HepG2 (cell line): ENCODE measurements around the gene PLOD2. TPM values are rescaled to one million over a fixed set of nuclear protein-coding genes. Genes with fewer than 3 reads are reported as not detected.

Experiments used
- ATAC-seq: fragments of 200-7000 bp; cut with Tn5 transposase; 3 replicates; pipeline ENCODE4 v1.9.1; 2020; ENCODE audit warnings: mild to moderate bottlenecking, moderate library complexity
- BruUV-seq: library from RNA; stranded (reverse); fragments of 400-500 nt; replicated peaks from 2 replicates; lab custom pipeline; 2021; lab: Mats Ljungman, UMichigan
- CTCF ChIA-PET: fragments of 300-600 bp; formaldehyde crosslinking; extraction: SDS; loops from one replicate; lab custom pipeline; 2021; ENCODE audit warnings: low total read pairs, inconsistent platforms, low intra/inter-chr PET ratio; lab: Yijun Ruan, JAX
- POLR2A ChIA-PET: fragments of 350-600 bp; sonication (Branson Sonifier 250); formaldehyde crosslinking; loops from one replicate; lab custom pipeline; 2020; ENCODE audit warnings: antibody characterized with exemption, inconsistent platforms; lab: Yijun Ruan, JAX
- DNase-seq: peaks from one replicate; pipeline ENCODE4 v3.0.0-alpha.2; 2015; ENCODE audit warnings: low spot score
- FAIRE-seq: peaks from 3 replicates; lab custom pipeline; 2011; peaks lifted over from hg19 to GRCh38; lab: Jason Lieb, UNC
- H2AFZ ChIP-seq: one replicate; pipeline ENCODE4 v1.6.1; 2011; ENCODE audit warnings: low read length, inconsistent platforms
- H3K27ac ChIP-seq: fragments of 300-600 bp; 3 replicates; pipeline ENCODE4 v1.8.0; 2011; ENCODE audit warnings: mixed run types, mild to moderate bottlenecking, mixed read lengths, low read length, inconsistent platforms; ENCODE audit not compliant: insufficient read depth; ENCODE audit errors: extremely low read length
- H3K27me3 ChIP-seq, 2 experiments: fragments of 200-600 bp in 1 of 2; 2 replicates in 1 of 2; 3 replicates in 1 of 2; pipeline versions ENCODE4 v1.6.0 to v1.8.0; 2011; ENCODE audit warnings: low read length in 2 of 2, mild to moderate bottlenecking in 2 of 2, moderate library complexity in 2 of 2, inconsistent platforms in 1 of 2; ENCODE audit not compliant: insufficient read depth in 2 of 2, control insufficient read depth in 1 of 2
- H3K36me3 ChIP-seq, 2 experiments: fragments of 200-600 bp in 1 of 2; replicated peaks in 1 of 2; 2 replicates in 1 of 2; 3 replicates in 1 of 2; pipeline versions ENCODE4 v1.5.1 to v1.8.0; 2011; ENCODE audit warnings: low read length in 2 of 2, inconsistent platforms in 1 of 2; ENCODE audit not compliant: insufficient read depth in 2 of 2, control insufficient read depth in 1 of 2
- H3K4me1 ChIP-seq: 2 replicates; pipeline ENCODE4 v1.5.1; 2012; ENCODE audit warnings: low read length, inconsistent platforms; ENCODE audit not compliant: insufficient read depth
- H3K4me2 ChIP-seq: 2 replicates; pipeline ENCODE4 v1.6.0; 2011; ENCODE audit warnings: low read depth, low read length, inconsistent platforms
- H3K4me3 ChIP-seq, 3 experiments: fragments of 200-600 bp in 1 of 3; sonication (generic), shearing (Covaris generic) in 1 of 3; replicated peaks in 1 of 3; 2 replicates each; pipeline ENCODE4 v1.5.1; 2011 to 2016; ENCODE audit warnings: low read length in 3 of 3, inconsistent platforms in 2 of 3, low read depth in 2 of 3, mild to moderate bottlenecking in 2 of 3, control low read depth in 1 of 3, mixed read lengths in 1 of 3; ENCODE audit not compliant: insufficient read depth in 1 of 3
- H3K79me2 ChIP-seq: one replicate; pipeline ENCODE4 v1.6.1; 2011; ENCODE audit warnings: low read length, inconsistent platforms; ENCODE audit not compliant: insufficient read depth
- H3K9ac ChIP-seq: 2 replicates; pipeline ENCODE4 v1.6.0; 2011; ENCODE audit warnings: mild to moderate bottlenecking, low read depth, low read length, inconsistent platforms; ENCODE audit not compliant: insufficient read depth
- H3K9me3 ChIP-seq: 2 replicates; pipeline ENCODE4 v1.5.1; 2012; ENCODE audit warnings: mild to moderate bottlenecking, low read length
- H4K20me1 ChIP-seq: 2 replicates; pipeline ENCODE4 v1.6.0; 2011; ENCODE audit warnings: inconsistent platforms, mild to moderate bottlenecking, low read length, moderate library complexity; ENCODE audit not compliant: insufficient read depth
- HMGA1 ChIP-seq: sonication (generic); formaldehyde crosslinking; conservative IDR thresholded peaks from 2 replicates; pipeline ENCODE4 v1.4.0; 2020; ENCODE audit warnings: missing genetic modification reagents
- HNF1B ChIP-seq: sonication (generic); formaldehyde crosslinking; IDR thresholded peaks from 2 replicates; pipeline ENCODE4 v1.5.1; 2020; ENCODE audit warnings: mild to moderate bottlenecking, moderate library complexity, missing genetic modification reagents
- NBN ChIP-seq: fragments of 450-650 bp; conservative IDR thresholded peaks from 2 replicates; pipeline ENCODE4 v1.6.1; 2017
- ONECUT2 ChIP-seq: sonication (generic); formaldehyde crosslinking; IDR thresholded peaks from 2 replicates; pipeline ENCODE4 v1.4.0; 2020; ENCODE audit warnings: missing genetic modification reagents
- THAP11 ChIP-seq: IDR thresholded peaks from 2 replicates; pipeline ENCODE4 v1.6.1; 2016; ENCODE audit warnings: missing biosample characterization, missing genetic modification reagents
- ZBTB44 ChIP-seq: sonication (generic); formaldehyde crosslinking; IDR thresholded peaks from 2 replicates; pipeline ENCODE4 v1.4.0; 2020; ENCODE audit warnings: missing genetic modification reagents
- ZC3H4 ChIP-seq: sonication (generic); formaldehyde crosslinking; IDR thresholded peaks from 2 replicates; pipeline ENCODE4 v1.4.0; 2020; ENCODE audit warnings: missing genetic modification reagents, borderline replicate concordance
- ZFP36L1 ChIP-seq: sonication (generic); formaldehyde crosslinking; IDR thresholded peaks from 2 replicates; pipeline ENCODE4 v1.8.0; 2022; ENCODE audit warnings: mild to moderate bottlenecking, missing genetic modification reagents, moderate library complexity
- ZFP41 ChIP-seq: sonication (generic); formaldehyde crosslinking; IDR thresholded peaks from 2 replicates; pipeline ENCODE4 v1.4.0; 2020; ENCODE audit warnings: mild to moderate bottlenecking, missing genetic modification reagents, borderline replicate concordance
- ZNF17 ChIP-seq: sonication (generic); formaldehyde crosslinking; IDR thresholded peaks from 2 replicates; pipeline ENCODE4 v1.5.0; 2020; ENCODE audit warnings: mild to moderate bottlenecking, missing genetic modification reagents
- ZNF230 ChIP-seq: sonication (generic); formaldehyde crosslinking; IDR thresholded peaks from 2 replicates; pipeline ENCODE4 v1.4.0; 2020; ENCODE audit warnings: mild to moderate bottlenecking, missing genetic modification reagents
- ZNF777 ChIP-seq: sonication (generic); formaldehyde crosslinking; IDR thresholded peaks from 2 replicates; pipeline ENCODE4 v1.4.0; 2020; ENCODE audit warnings: missing genetic modification reagents
- ZNF878 ChIP-seq: sonication (generic); formaldehyde crosslinking; IDR thresholded peaks from 2 replicates; pipeline ENCODE4 v1.8.1; 2023; ENCODE audit warnings: mild to moderate bottlenecking, missing genetic modification reagents, moderate library complexity
- ZSCAN31 ChIP-seq: sonication (generic); formaldehyde crosslinking; IDR thresholded peaks from 2 replicates; pipeline ENCODE4 v1.5.0; 2020; ENCODE audit warnings: low read depth, mild to moderate bottlenecking, missing genetic modification reagents
- WGBS: methylation state at CpG from one replicate; pipeline ENCODE4 v1.1.6; 2017; ENCODE audit warnings: low lambda C conversion rate; 5-methylcytosine and 5-hydroxymethylcytosine counted together
- in situ Hi-C: cut with HindIII; loops from 2 replicates; pipeline ENCODE4 v1.10.0; 2017; ENCODE audit warnings: low pct_unique_long_range_greater_than_20kb; ENCODE audit not compliant: extremely low pct_ligation_motif_present
- intact Hi-C: fragments of 100-400 bp; cut with micrococcal nuclease; formaldehyde crosslinking; loops from one replicate; pipeline ENCODE4 v1.10.0; 2022; ENCODE audit not compliant: unreplicated experiment
- polyA plus RNA-seq, 8 experiments: library from polyadenylated mRNA; depleted of rRNA in 3 of 8; stranded (reverse) in 7 of 8; unstranded in 1 of 8; fragments of >200 nt; fragmentation: Illumina TruSeq in 4 of 8; extraction: Trizol in 4 of 8; gene quantifications; 2 replicates each; pipeline versions ENCODE4 v1.2.1 to v1.2.3, GENCODE V29; 2011 to 2016; ENCODE audit warnings: low read depth in 4 of 8, missing spikeins in 1 of 8, mixed read lengths in 1 of 8; ENCODE audit not compliant: insufficient read depth in 1 of 8
- total RNA-seq, 5 experiments: library from RNA; depleted of rRNA; stranded (reverse); fragments of >200 nt; fragmentation: Illumina TruSeq; extraction: Trizol; gene quantifications; 2 replicates each; pipeline ENCODE4 v1.2.3, GENCODE V29; 2016; ENCODE audit warnings: low read depth in 1 of 5

The PLOD2 gene
- total and polyA plus RNA-seq, 2 of the 13 experiments (the other 11 are each of a cell fraction or from before 2014, with no cell fraction given), result 107 to 161 TPM

- H3K9ac ChIP-seq, result peak overlapping the region; percentile 53
- 79% methylated on average over 4 of the region's 4 CpGs for WGBS
- no peaks in the 10 kb centered on the region for H3K27me3 ChIP-seq
- CTCF ChIA-PET, result no interaction called here
- peak overlapping the region in 2 of 3 experiments; percentile 9 to 43; a peak in 2 of 6 replicates for H3K4me3 ChIP-seq
- peaks cover 6 to 9% of the 10 kb centered on the region in 2 experiments for H3K36me3 ChIP-seq
- ATAC-seq, result peak; percentile 13
- no peak for TF ChIP-seq ZC3H4 (CRISPR knock-in tag)
- no peak for TF ChIP-seq ZSCAN31 (CRISPR knock-in tag)
- TF ChIP-seq ZNF230 (CRISPR knock-in tag), result no peak
- TF ChIP-seq ZBTB44 (CRISPR knock-in tag), result no peak
- TF ChIP-seq HNF1B (CRISPR knock-in tag), result no peak
- no peak for TF ChIP-seq THAP11
- no peak for TF ChIP-seq ZNF878 (CRISPR knock-in tag)
- no peak for TF ChIP-seq ONECUT2 (CRISPR knock-in tag)
- TF ChIP-seq ZFP41 (CRISPR knock-in tag), result no peak
- no peak for TF ChIP-seq NBN
- TF ChIP-seq HMGA1 (CRISPR knock-in tag), result no peak
- TF ChIP-seq ZNF777, result no peak
- TF ChIP-seq ZNF17 (CRISPR knock-in tag), result no peak
- TF ChIP-seq ZFP36L1 (CRISPR knock-in tag), result no peak
- no peak for FAIRE-seq
- TSS peak; percentile 97 for BruUV-seq
- peaks cover 99% of the 10 kb centered on the region for H3K79me2 ChIP-seq
- peak overlapping the region; percentile 87 for H3K4me2 ChIP-seq
- peaks cover 94% of the 10 kb centered on the region for H3K4me1 ChIP-seq
- in situ Hi-C loops, result no loop called here
- no peak overlapping the region for H2AFZ ChIP-seq
- intact Hi-C loops, result loop anchor here (10.0 kb wide), 1 partner anchor 1211 kb away; no protein-coding TSS in a partner anchor
- H3K9me3 ChIP-seq, result no peaks in the 10 kb centered on the region
- no peak for DNase-seq
- H4K20me1 ChIP-seq, result peaks cover 92% of the 10 kb centered on the region
- POLR2A ChIA-PET, result interaction anchor here (0.6 kb wide), 1 partner anchor 8 kb away, joined by 3 read pairs; the partner anchor contains the start of gene PLOD2
- peak overlapping the region; percentile 85 for H3K27ac ChIP-seq
Observed at GRCh38 chr3:146153429-146153828, 7.6 kb downstream of the PLOD2 start.
